ENCODE results near the gene NTMT1.
"Not testable (repeated sequence)": the region's sequence is repeated elsewhere in the genome, so short reads cannot be mapped to it uniquely, and the experiment has no call there.

- TF ChIP-seq CTCF, POLR2A (IDR thresholded peaks at IDR 0.05): not testable (repeated sequence)
Observed at GRCh38 chr9:129636343-129636742, 10.4 kb downstream of the NTMT1 start.

Data from adrenal gland (tissue), 5 donors.